IMR-90 (cell line): Measurements from ENCODE around the gene TNF.

Experiments
- RAD21 ChIP-seq: IDR thresholded peaks from 2 replicates; pipeline ENCODE4 v1.6.1; 2012; ENCODE audit warnings: low read length, improper control_type of control experiment
- TF ChIP-seq, protein P1 (sequence below): conservative IDR thresholded peaks from 2 replicates; pipeline ENCODE4 v1.5.1; 2012; ENCODE audit warnings: mild to moderate bottlenecking, low read depth, low read length, improper control_type of control experiment

- TF ChIP-seq, protein P1, sequence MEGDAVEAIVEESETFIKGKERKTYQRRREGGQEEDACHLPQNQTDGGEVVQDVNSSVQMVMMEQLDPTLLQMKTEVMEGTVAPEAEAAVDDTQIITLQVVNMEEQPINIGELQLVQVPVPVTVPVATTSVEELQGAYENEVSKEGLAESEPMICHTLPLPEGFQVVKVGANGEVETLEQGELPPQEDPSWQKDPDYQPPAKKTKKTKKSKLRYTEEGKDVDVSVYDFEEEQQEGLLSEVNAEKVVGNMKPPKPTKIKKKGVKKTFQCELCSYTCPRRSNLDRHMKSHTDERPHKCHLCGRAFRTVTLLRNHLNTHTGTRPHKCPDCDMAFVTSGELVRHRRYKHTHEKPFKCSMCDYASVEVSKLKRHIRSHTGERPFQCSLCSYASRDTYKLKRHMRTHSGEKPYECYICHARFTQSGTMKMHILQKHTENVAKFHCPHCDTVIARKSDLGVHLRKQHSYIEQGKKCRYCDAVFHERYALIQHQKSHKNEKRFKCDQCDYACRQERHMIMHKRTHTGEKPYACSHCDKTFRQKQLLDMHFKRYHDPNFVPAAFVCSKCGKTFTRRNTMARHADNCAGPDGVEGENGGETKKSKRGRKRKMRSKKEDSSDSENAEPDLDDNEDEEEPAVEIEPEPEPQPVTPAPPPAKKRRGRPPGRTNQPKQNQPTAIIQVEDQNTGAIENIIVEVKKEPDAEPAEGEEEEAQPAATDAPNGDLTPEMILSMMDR = no peak
- TF ChIP-seq RAD21 = no peak
These were observed 39.6 kb downstream of the TNF start, which contains the start of gene AIF1 for GRCh38 chr6:31614684-31615578.
